ENCODE measurements around the gene STK32C.
"Not testable (repeated sequence)": the region's sequence is repeated elsewhere in the genome, so short reads cannot be mapped to it uniquely, and the experiment has no call there.

Gene STK32C

DNA sequence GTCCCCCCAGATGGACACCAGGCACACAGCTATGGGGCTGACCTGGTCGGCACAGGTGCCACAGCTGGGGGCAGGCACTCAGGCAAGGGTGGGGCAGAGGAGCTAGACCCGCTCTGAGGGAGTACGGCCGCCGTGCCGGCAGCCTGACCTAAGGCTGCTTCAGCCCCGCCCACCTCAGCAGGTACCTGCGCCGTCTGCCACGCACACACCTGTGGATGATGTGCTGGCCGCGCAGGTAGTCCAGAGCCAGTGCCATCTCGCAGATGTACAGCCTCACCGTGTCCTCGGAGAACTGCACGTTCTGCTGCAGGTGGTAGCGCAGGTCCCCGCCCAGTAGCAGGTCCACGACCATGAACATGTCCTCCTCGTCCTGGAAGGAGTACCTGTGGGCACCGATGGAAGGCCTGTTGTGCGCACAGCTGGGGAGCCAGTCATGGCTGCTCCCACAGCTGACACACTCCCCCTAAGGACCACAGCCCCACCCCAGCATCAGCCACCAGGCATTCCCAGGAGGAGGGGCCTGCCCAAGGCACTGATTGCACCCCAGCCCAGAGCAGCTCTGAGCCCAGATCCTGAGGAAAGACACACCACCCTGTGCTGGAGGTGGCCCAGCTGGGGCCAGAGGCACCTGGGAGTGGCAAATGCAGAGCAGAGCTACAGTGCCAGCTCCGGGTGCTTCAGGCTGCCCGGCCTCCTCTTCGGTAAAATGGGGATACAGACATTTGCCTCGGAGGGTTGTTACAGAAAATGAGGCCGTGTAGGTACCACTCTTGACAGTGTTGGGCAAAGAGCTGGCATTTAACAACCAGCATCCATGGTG is 81.0 kb downstream of the STK32C start:
- H3K9ac ChIP-seq (ENCODE audit: low read length) = no peak overlapping the region
- H3K4me3 ChIP-seq (ENCODE audit: low read depth in 1 of 2, low read length in 2 of 2) = no peak overlapping the region
- H3K4me1 ChIP-seq (ENCODE audit: insufficient read depth, low read length) = peaks cover 6% of the 10 kb centered on the region
- H3K27ac ChIP-seq (ENCODE audit: low read depth, low read length) = no peak overlapping the region
- no peaks in the 10 kb centered on the region for H3K36me3 ChIP-seq (ENCODE audit: insufficient read depth, low read length)
- H3K9me3 ChIP-seq (ENCODE audit: low read length) = no peaks in the 10 kb centered on the region
- H3K27me3 ChIP-seq (ENCODE audit: control insufficient read depth in 1 of 2, insufficient read depth in 2 of 2, low read length in 2 of 2) = no peaks in the 10 kb centered on the region

DNA sequence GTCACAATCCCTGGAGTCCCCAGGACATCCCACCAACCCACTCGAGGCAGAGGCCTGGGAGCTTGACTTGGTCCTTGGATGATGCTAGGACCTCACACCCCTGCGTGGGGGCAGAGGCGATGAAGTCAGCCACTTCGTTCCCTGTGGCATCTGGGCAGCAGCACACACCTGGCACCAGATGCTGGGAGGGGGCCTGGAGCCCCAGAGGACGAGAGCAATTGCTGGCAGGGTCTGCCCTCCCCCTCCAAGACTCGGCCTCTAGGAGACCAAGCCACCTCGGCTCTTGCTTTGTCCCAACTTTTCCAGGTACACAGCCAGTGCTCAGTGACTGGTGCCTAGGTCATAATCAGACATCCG is 81.9 kb downstream of the STK32C start:
- Histone ChIP-seq H3K36me3 (ENCODE audit: insufficient read depth, low read length) (no peaks in the 10 kb centered on the region), H3K9me3 (ENCODE audit: low read length) (no peaks in the 10 kb centered on the region), H3K9ac (ENCODE audit: low read length) (no peak overlapping the region), H3K4me3 (ENCODE audit: low read depth in 1 of 2, low read length in 2 of 2) (no peak overlapping the region), H3K27me3 (ENCODE audit: control insufficient read depth in 1 of 2, insufficient read depth in 2 of 2, low read length in 2 of 2) (no peaks in the 10 kb centered on the region), H3K27ac (ENCODE audit: low read depth, low read length) (no peak overlapping the region), H3K4me1 (ENCODE audit: insufficient read depth, low read length) (peaks cover 6% of the 10 kb centered on the region)

DNA sequence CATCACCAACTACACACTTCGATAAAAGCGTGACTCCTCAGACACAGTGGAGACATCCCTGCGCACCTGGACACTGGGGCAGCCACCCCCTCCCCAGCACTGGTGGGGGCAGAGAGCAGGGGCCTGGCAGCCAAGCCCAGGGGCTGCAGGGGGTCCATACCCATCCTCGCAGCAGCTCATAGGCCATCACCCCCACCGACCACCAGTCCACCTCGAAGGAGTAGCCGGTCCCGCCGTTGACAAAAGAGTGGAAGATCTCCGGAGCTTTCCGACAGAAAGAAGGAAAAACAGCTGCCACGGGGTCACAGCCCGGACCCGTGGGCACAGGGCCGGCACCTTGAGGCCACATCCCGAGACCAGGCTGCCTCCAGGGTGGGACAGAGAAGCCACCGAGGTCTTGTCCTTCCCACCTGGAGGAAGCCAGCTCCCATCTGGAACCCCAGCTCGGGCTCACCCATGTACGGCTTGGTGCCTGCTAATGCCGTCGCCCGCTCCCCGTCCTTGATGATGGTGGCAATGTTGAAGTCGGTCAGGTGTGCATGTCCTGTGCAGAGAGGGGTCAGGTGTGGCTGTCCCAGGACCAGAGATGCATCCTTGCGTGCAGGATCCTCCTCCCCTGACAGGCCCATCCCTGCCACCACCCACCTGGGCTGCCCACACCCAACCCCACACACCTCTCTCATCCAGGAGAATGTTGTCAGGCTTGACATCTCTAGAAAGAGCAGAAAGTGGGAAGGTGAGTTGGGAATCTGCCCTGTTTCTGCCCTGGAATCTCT is 82.5 kb downstream of the STK32C start:
- Histone ChIP-seq H3K27me3 (ENCODE audit: control insufficient read depth in 1 of 2, insufficient read depth in 2 of 2, low read length in 2 of 2) (no peaks in the 10 kb centered on the region), H3K9me3 (ENCODE audit: low read length) (no peaks in the 10 kb centered on the region), H3K4me1 (ENCODE audit: insufficient read depth, low read length) (peaks cover 6% of the 10 kb centered on the region), H3K27ac (ENCODE audit: low read depth, low read length) (no peak overlapping the region), H3K36me3 (ENCODE audit: insufficient read depth, low read length) (no peaks in the 10 kb centered on the region), H3K4me3 (ENCODE audit: low read depth in 1 of 2, low read length in 2 of 2) (no peak overlapping the region), H3K9ac (ENCODE audit: low read length) (no peak overlapping the region)

DNA sequence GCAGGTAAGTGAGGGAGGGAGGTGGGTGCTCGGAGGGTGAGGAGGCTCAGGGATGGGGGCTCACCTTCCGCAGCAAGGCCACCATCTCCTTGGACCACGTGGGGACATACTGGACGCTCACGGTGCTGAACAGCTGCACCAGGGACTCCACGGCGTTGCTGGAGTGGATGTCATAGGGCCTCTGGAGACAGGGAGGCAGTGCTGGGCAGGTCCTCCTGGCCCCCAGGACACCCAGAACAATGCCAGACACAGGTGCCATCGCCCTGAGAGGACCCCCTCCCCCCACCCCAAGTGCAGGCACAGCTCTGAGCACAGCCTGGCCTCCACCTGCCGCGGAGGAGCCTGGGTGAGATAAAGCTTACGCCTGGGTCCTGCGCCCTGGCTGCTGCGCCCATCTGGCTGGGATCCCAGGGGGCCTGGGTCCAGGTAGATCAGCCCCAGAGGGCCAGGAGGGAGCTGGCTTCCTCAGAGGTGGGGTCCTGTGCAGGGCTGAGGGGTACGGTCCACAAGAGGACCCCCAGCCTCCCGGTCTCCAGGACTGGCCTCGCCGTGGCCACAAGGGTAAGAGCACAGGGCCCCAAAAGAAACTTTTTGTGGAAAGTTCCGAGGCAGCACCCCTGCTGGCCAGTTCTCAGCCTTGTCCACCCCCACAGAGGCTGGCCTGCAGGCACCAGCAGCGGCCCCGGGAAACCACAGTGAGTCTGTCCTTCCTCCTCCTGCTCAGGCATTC is 83.2 kb downstream of the STK32C start:
- Histone ChIP-seq H3K4me1 (ENCODE audit: insufficient read depth, low read length) (peaks cover 6% of the 10 kb centered on the region), H3K27me3 (ENCODE audit: control insufficient read depth in 1 of 2, insufficient read depth in 2 of 2, low read length in 2 of 2) (no peaks in the 10 kb centered on the region), H3K9me3 (ENCODE audit: low read length) (no peaks in the 10 kb centered on the region), H3K9ac (ENCODE audit: low read length) (no peak overlapping the region), H3K36me3 (ENCODE audit: insufficient read depth, low read length) (no peaks in the 10 kb centered on the region), H3K4me3 (ENCODE audit: low read depth in 1 of 2, low read length in 2 of 2) (no peak overlapping the region), H3K27ac (ENCODE audit: low read depth, low read length) (no peak overlapping the region)

DNA sequence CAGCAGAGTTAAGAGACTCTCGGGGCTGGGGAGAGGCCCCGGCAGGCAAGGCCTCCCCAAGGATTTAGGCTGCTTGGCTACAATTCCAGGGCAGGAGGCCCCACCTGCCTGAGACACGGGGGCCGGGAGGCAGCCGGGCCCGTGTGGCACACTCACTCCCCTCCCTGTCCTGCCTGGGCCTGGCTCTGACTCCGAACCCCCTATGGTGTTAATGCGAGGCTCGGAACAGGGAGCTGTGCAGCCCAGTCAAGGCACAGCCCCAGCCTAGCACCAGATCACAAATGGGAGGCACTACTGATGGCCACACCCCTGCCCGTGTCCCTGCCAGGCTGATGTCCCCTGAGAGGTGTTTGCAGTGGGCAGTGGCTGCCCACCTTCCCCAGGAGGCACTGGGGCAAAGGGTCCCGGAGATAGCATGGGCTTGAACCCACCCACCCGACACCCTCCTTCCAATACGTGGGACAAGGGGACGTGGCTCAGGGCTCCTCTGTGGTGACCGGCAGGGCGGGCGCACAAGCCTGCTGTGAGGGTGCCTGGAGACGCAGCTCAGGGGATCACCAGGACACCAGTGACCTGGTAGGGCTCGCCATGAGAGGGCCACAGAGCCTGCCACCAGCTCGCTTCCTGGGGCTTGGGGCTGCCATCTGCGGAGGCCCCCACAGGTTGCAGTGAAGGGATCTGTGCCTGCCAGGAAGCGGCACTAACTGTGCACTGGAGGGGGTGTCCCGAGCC is 84.0 kb downstream of the STK32C start:
- Histone ChIP-seq H3K9me3 (ENCODE audit: low read length) (no peaks in the 10 kb centered on the region), H3K27ac (ENCODE audit: low read depth, low read length) (no peak overlapping the region), H3K27me3 (ENCODE audit: control insufficient read depth in 1 of 2, insufficient read depth in 2 of 2, low read length in 2 of 2) (no peaks in the 10 kb centered on the region), H3K4me1 (ENCODE audit: insufficient read depth, low read length) (peaks cover 6% of the 10 kb centered on the region), H3K4me3 (ENCODE audit: low read depth in 1 of 2, low read length in 2 of 2) (no peak overlapping the region), H3K9ac (ENCODE audit: low read length) (no peak overlapping the region), H3K36me3 (ENCODE audit: insufficient read depth, low read length) (no peaks in the 10 kb centered on the region)

DNA sequence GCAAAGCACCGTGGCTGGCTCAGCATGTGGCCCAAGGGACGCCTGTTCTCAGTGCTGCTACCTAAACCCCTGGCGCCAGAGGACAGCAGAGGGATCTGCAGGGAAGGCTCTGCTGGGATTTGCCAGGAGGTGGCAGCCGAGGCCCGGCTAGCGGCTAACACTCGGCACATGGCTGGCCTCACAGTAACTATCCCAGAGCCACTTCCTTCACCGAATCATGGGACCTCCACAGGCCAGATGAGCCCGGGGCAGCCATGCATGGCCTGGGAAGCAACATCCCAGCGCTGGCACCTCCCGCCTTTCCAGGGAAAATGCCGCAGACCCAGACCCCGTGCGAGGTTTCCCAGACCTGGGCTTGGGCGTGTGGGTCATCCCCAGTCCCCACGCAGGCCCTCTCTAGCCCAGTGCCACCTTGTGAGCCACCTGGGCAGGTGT is 84.6 kb downstream of the STK32C start:
- no peaks in the 10 kb centered on the region for H3K36me3 ChIP-seq (ENCODE audit: insufficient read depth, low read length)
- H3K4me1 ChIP-seq (ENCODE audit: insufficient read depth, low read length) = peaks cover 6% of the 10 kb centered on the region
- H3K4me3 ChIP-seq (ENCODE audit: low read depth in 1 of 2, low read length in 2 of 2) = no peak overlapping the region
- H3K9me3 ChIP-seq (ENCODE audit: low read length) = no peaks in the 10 kb centered on the region
- H3K27ac ChIP-seq (ENCODE audit: low read depth, low read length) = no peak overlapping the region
- no peak overlapping the region for H3K9ac ChIP-seq (ENCODE audit: low read length)
- no peaks in the 10 kb centered on the region for H3K27me3 ChIP-seq (ENCODE audit: control insufficient read depth in 1 of 2, insufficient read depth in 2 of 2, low read length in 2 of 2)

DNA sequence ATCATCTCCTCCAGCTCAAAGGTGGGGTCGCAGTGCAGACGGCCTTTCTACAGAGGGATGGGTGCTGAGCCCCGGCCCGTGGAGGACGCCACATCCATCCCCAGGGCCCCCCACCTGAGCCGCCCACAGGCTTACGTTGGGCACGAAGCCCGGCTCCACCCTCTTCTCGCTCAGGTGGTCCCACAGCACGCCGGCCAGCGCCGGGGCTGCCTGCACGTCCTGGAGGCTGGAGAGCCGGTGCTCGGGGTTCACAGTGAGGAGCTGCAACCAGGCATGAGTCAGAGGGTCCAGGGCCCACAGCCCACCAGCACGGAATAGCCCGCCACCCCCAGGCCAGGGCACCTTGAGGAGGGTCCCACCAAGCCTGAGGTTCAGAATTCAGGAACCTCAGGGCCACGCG is 85.0 kb downstream of the STK32C start:
- no peak overlapping the region for H3K9ac ChIP-seq (ENCODE audit: low read length)
- H3K27ac ChIP-seq (ENCODE audit: low read depth, low read length) = no peak overlapping the region
- peaks cover 6% of the 10 kb centered on the region for H3K4me1 ChIP-seq (ENCODE audit: insufficient read depth, low read length)
- H3K4me3 ChIP-seq (ENCODE audit: low read depth in 1 of 2, low read length in 2 of 2) = no peak overlapping the region
- no peaks in the 10 kb centered on the region for H3K27me3 ChIP-seq (ENCODE audit: control insufficient read depth in 1 of 2, insufficient read depth in 2 of 2, low read length in 2 of 2)
- H3K9me3 ChIP-seq (ENCODE audit: low read length) = no peaks in the 10 kb centered on the region
- H3K36me3 ChIP-seq (ENCODE audit: insufficient read depth, low read length) = no peaks in the 10 kb centered on the region

DNA sequence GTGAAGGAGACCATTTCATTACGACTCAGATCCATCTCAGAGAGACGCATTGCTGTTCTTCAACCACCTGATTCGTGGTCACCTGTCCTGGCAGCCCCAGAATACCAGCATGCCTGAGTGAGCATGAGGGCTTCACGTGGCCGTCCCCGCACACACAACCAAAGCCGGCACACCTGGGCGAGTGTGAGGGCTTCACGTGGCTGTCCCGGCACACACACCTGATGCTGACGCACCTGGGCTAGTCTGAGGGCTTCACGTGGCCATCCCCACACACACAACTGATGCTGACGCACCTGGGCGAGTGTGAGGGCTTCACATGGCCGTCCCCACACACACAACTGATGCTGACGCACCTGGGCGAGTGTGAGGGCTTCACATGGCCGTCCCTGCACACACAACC is 86.8 kb downstream of the STK32C start:
- H3K27ac ChIP-seq (ENCODE audit: low read depth, low read length); H3K27me3 ChIP-seq (ENCODE audit: control insufficient read depth in 1 of 2, insufficient read depth in 2 of 2, low read length in 2 of 2); H3K9me3 ChIP-seq (ENCODE audit: low read length): not testable (repeated sequence)

DNA sequence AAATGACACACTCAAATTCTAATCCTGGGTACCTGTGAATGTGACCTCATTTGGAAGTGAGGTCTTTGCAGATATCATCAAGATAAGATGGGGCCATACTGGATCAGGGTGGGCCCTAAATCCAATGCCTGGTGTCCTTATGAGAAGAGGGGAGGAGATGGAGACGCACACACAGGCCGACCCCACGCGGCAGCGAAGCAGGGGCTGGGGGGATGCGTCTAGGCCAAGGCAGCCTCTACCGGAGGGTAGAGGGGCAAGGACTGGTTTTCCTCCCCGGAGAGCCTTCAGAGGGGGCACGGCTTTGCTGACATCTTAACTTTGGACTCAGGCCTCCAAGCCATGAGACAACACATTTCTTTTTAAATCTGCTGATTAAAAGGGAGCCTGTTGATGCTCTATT is 87.7 kb downstream of the STK32C start:
- H3K9me3 ChIP-seq (ENCODE audit: low read length) = no peaks in the 10 kb centered on the region
- H3K4me1 ChIP-seq (ENCODE audit: insufficient read depth, low read length) = peaks cover 6% of the 10 kb centered on the region
- H3K27ac ChIP-seq (ENCODE audit: low read depth, low read length) = no peak overlapping the region
- no peak overlapping the region for H3K9ac ChIP-seq (ENCODE audit: low read length)
- no peak overlapping the region for H3K4me3 ChIP-seq (ENCODE audit: low read depth in 1 of 2, low read length in 2 of 2)
- H3K36me3 ChIP-seq (ENCODE audit: insufficient read depth, low read length) = no peaks in the 10 kb centered on the region
- no peaks in the 10 kb centered on the region for H3K27me3 ChIP-seq (ENCODE audit: control insufficient read depth in 1 of 2, insufficient read depth in 2 of 2, low read length in 2 of 2)

More for the DNA sequence above, 86.8 kb downstream of the STK32C start:
- H3K9ac ChIP-seq (ENCODE audit: low read length); H3K4me1 ChIP-seq (ENCODE audit: insufficient read depth, low read length); H3K36me3 ChIP-seq (ENCODE audit: insufficient read depth, low read length); H3K4me3 ChIP-seq (ENCODE audit: low read depth in 1 of 2, low read length in 2 of 2): not testable (repeated sequence)

DNA sequence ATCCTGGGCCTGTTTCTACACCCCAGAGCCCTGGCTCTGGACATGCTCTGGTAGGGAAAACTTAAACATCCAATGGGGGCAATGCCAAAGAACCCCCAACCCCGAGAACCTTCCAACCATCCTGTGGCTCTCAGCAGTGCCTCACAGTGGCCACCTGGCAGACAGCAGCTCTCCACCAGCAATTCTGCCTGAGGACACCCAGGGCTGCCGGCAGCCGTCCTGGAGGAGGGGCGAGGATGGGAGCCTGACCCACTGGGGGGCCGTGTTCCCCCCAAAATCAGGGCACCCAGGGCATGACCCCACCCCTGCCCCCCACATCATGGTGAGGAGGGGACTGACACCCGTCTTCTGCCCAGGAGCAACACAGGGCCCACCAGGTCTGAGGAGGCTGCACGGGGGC is 88.3 kb downstream of the STK32C start:
- no peak overlapping the region for H3K4me3 ChIP-seq (ENCODE audit: low read depth in 1 of 2, low read length in 2 of 2)
- H3K9me3 ChIP-seq (ENCODE audit: low read length) = no peaks in the 10 kb centered on the region
- H3K4me1 ChIP-seq (ENCODE audit: insufficient read depth, low read length) = peaks cover 6% of the 10 kb centered on the region
- no peak overlapping the region for H3K9ac ChIP-seq (ENCODE audit: low read length)
- no peaks in the 10 kb centered on the region for H3K27me3 ChIP-seq (ENCODE audit: control insufficient read depth in 1 of 2, insufficient read depth in 2 of 2, low read length in 2 of 2)
- H3K27ac ChIP-seq (ENCODE audit: low read depth, low read length) = no peak overlapping the region
- H3K36me3 ChIP-seq (ENCODE audit: insufficient read depth, low read length) = no peaks in the 10 kb centered on the region

DNA sequence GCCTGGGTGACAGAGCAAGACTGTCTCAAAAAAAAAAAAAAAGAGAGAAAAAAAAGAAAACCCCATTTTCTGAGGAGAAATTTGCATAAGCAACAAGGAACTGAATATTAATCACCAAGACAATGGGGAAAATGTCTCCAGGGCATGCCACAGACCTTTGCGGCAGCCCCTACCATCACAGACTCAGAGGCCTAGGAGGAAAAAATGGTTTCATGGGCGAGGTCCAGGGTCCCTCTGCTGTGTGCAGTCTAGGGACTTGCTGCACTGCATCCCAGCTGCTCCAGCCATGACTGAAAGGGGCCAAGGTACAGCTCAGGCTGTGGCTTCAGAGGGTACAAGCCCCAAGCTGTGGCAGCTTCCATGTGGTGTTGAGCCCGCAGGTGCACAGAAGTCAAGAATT is 91.3 kb downstream of the STK32C start:
- not testable (repeated sequence) for H3K27ac ChIP-seq (ENCODE audit: low read depth, low read length); H3K9me3 ChIP-seq (ENCODE audit: low read length); H3K4me3 ChIP-seq (ENCODE audit: low read depth in 1 of 2, low read length in 2 of 2); H3K27me3 ChIP-seq (ENCODE audit: control insufficient read depth in 1 of 2, insufficient read depth in 2 of 2, low read length in 2 of 2); H3K36me3 ChIP-seq (ENCODE audit: insufficient read depth, low read length); H3K4me1 ChIP-seq (ENCODE audit: insufficient read depth, low read length); H3K9ac ChIP-seq (ENCODE audit: low read length)
